ENCODE data around the gene SP8. TPM values are rescaled to one million over a fixed set of nuclear protein-coding genes. Genes with fewer than 3 reads are reported as not detected.

Gene SP8
- polyA plus RNA-seq, 3 donors: not detected

GRCh38 chr7:20795881-20796280, 9.2 kb upstream of the SP8 start:
- Histone ChIP-seq H3K27ac (ENCODE audit: low read depth in 1 of 2, low read length in 2 of 2) (no peak overlapping the region), H4K20me1 (ENCODE audit: insufficient read depth, low read length) (no peaks in the 10 kb centered on the region), H3K79me2 (ENCODE audit: insufficient read depth, low read length) (no peaks in the 10 kb centered on the region), H3K9ac (ENCODE audit: insufficient read depth, low read length, poor library complexity, severe bottlenecking) (no peak overlapping the region), H3K4me1 (ENCODE audit: control insufficient read depth in 1 of 2, insufficient read depth in 2 of 2, low read length in 2 of 2) (peaks cover 8 to 16% of the 10 kb centered on the region in 2 donors), H3K27me3 (ENCODE audit: control insufficient read depth in 2 of 2, insufficient read depth in 2 of 2, low read length in 2 of 2) (peaks cover 92 to 95% of the 10 kb centered on the region in 2 donors), H3K4me2 (replicated peaks; ENCODE audit: extremely low read depth, low read length, poor library complexity, severe bottlenecking) (no peak overlapping the region), H3K4me3 (replicated peaks in 1 of 3; ENCODE audit: low read depth in 2 of 3, low read length in 3 of 3) (no peak overlapping the region), H3K36me3 (replicated peaks in 1 of 2; ENCODE audit: control insufficient read depth in 1 of 2, insufficient read depth in 2 of 2, low read length in 2 of 2) (no peaks in the 10 kb centered on the region), H2AFZ (ENCODE audit: insufficient read depth, low read depth, low read length, poor library complexity, severe bottlenecking) (no peak overlapping the region), H3K9me3 (replicated peaks in 1 of 2; ENCODE audit: control insufficient read depth in 1 of 2, insufficient read depth in 1 of 2, low read length in 2 of 2) (peaks cover 6 to 56% of the 10 kb centered on the region in 2 donors)
- H3K9me3 Mint-ChIP-seq: peaks cover 0 to 43% (median 29%) of the 10 kb centered on the region in 7 donors
- H3K36me3 Mint-ChIP-seq: peaks cover 4 to 10% of the 10 kb centered on the region in 2 donors
- TF ChIP-seq CTCF (IDR thresholded peaks at IDR 0.05): no peak
- H3K27me3 Mint-ChIP-seq (ENCODE audit: low read depth in 3 of 3): peaks cover 84 to 94% (median 89%) of the 10 kb centered on the region in 3 donors
- intact Hi-C loops (cut with micrococcal nuclease): no loop called here
- H3K4me1 Mint-ChIP-seq: peaks cover 26% of the 10 kb centered on the region
- peak overlapping the region in 1 of 2 donors; percentile 96 for H3K4me3 Mint-ChIP-seq
- no peak overlapping the region for H3K27ac Mint-ChIP-seq
- no peak for DNase-seq
- WGBS (ENCODE audit: insufficient coverage): 33% methylated on average over 1 of the region's 5 CpGs

DNA sequence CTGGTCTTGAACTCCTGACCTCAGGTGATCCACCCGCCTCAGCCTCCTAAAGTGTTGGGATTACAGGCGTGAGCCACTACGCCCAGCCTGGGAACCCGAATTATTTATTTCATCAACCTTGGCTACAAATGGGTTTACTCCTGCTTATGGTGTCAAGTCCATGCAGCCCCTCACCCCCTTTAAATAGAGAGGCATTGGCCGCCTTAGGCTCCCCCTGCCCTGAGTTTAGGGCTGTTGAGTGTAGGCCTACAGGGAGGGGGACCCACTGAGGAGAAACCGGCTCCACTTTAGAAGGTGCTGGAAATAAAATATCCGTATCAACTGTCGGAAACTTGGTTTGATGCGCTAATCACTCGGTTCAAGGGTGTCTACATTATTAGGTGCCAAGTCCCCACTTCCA, 8.7 kb upstream of the SP8 start:
- H3K9me3 ChIP-seq (replicated peaks in 1 of 2; ENCODE audit: control insufficient read depth in 1 of 2, insufficient read depth in 1 of 2, low read length in 2 of 2): peaks cover 6 to 61% of the 10 kb centered on the region in 2 donors
- peaks cover 8 to 16% of the 10 kb centered on the region in 2 donors for H3K4me1 ChIP-seq (ENCODE audit: control insufficient read depth in 1 of 2, insufficient read depth in 2 of 2, low read length in 2 of 2)
- H3K4me2 ChIP-seq (replicated peaks; ENCODE audit: extremely low read depth, low read length, poor library complexity, severe bottlenecking): no peak overlapping the region
- H3K4me3 ChIP-seq (replicated peaks in 1 of 3; ENCODE audit: low read depth in 2 of 3, low read length in 3 of 3): no peak overlapping the region
- H3K27ac ChIP-seq (ENCODE audit: low read depth in 1 of 2, low read length in 2 of 2): no peak overlapping the region
- peak overlapping the region in 1 of 2 donors; percentile 96 for H3K4me3 Mint-ChIP-seq
- intact Hi-C loops (cut with micrococcal nuclease): no loop called here
- H3K79me2 ChIP-seq (ENCODE audit: insufficient read depth, low read length): no peaks in the 10 kb centered on the region
- H3K36me3 ChIP-seq (replicated peaks in 1 of 2; ENCODE audit: control insufficient read depth in 1 of 2, insufficient read depth in 2 of 2, low read length in 2 of 2): no peaks in the 10 kb centered on the region
- peaks cover 92 to 95% of the 10 kb centered on the region in 2 donors for H3K27me3 ChIP-seq (ENCODE audit: control insufficient read depth in 2 of 2, insufficient read depth in 2 of 2, low read length in 2 of 2)
- H3K27me3 Mint-ChIP-seq (ENCODE audit: low read depth in 3 of 3): peaks cover 89 to 95% (median 92%) of the 10 kb centered on the region in 3 donors
- peaks cover 4 to 11% of the 10 kb centered on the region in 2 donors for H3K36me3 Mint-ChIP-seq
- peaks cover 27% of the 10 kb centered on the region for H3K4me1 Mint-ChIP-seq
- no peak overlapping the region for H3K9ac ChIP-seq (ENCODE audit: insufficient read depth, low read length, poor library complexity, severe bottlenecking)
- H3K9me3 Mint-ChIP-seq: peaks cover 0 to 43% (median 32%) of the 10 kb centered on the region in 7 donors
- H2AFZ ChIP-seq (ENCODE audit: insufficient read depth, low read depth, low read length, poor library complexity, severe bottlenecking): no peak overlapping the region
- H4K20me1 ChIP-seq (ENCODE audit: insufficient read depth, low read length): no peaks in the 10 kb centered on the region
- DNase-seq: no peak
- TF ChIP-seq CTCF (IDR thresholded peaks at IDR 0.05): no peak
- 14% methylated on average over 6 of the region's 10 CpGs for WGBS (ENCODE audit: insufficient coverage)
- H3K27ac Mint-ChIP-seq: no peak overlapping the region
